ENCODE data around the gene SCG2. TPM values are rescaled to one million over a fixed set of nuclear protein-coding genes. Genes with fewer than 3 reads are reported as not detected.

The SCG2 gene
- total RNA-seq, 3 donors from 2014 or later (not counting 1 experiment from before 2014, with no cell fraction given) = 0.13 TPM; not detected in 2

DNA sequence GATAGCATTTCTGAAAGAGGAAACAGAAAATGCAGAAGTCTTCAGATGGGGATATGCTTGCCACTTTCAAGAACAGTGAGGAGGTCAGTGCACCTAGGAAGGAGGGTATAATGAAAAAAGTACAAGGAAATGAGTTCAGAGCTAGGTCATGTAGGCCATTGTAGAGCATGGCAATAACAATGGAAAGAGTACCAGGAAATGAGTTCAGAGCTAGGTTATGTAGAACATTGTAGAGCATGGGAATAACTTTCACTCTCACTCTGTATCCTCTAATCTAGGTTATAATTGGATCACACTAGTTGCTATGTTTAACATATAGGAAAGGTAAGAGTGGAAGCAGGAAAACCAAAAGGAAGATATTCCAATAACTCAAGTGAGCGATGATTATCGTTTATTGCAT, 12.3 kb downstream of the SCG2 start:
- ATAC-seq = no peak
- no peak for DNase-seq
- H3K27ac Mint-ChIP-seq = no peak overlapping the region
- H3K4me3 Mint-ChIP-seq = no peak overlapping the region
- Histone ChIP-seq H3K4me1 (ENCODE audit: control insufficient read depth, insufficient read depth, low read length) (no peaks in the 10 kb centered on the region), H3K36me3 (ENCODE audit: control insufficient read depth, insufficient read depth, low read length) (no peaks in the 10 kb centered on the region), H3K4me3 (ENCODE audit: low read length) (no peak overlapping the region), H3K27me3 (ENCODE audit: control insufficient read depth, insufficient read depth, low read length) (no peaks in the 10 kb centered on the region), H3K9me3 (ENCODE audit: control insufficient read depth, insufficient read depth, low read length) (no peaks in the 10 kb centered on the region), H3K27ac (ENCODE audit: low read length) (no peak overlapping the region)
- no peak for TF ChIP-seq CTCF (IDR thresholded peaks at IDR 0.05)
- H3K36me3 Mint-ChIP-seq = no peaks in the 10 kb centered on the region
- 98% methylated on average over 2 of the region's 2 CpGs for WGBS (ENCODE audit: insufficient coverage)
- peaks cover 3% of the 10 kb centered on the region in 2 donors for H3K9me3 Mint-ChIP-seq
- H3K4me1 Mint-ChIP-seq = no peaks in the 10 kb centered on the region
- intact Hi-C loops (cut with micrococcal nuclease) = no loop called here
- no peaks in the 10 kb centered on the region for H3K27me3 Mint-ChIP-seq (ENCODE audit: low read depth in 2 of 2)

DNA sequence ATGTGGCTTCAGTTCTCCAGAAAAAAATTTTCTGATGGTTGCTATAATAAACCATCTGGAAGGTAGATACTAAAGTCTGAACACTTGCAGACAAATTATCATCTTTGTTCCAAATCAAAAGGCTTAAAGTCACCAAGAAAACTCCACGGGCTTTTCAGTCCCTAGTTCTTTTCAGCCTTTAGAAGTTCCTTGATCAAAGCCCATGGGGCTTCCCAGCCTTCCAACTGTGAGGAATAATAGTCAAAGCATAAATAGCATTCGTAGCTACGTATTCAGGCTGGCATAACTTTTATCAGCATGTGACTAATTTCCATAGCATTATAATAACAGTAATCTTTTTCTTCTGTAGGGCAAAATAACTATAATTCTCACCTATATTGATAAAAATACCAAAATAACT, 13.9 kb downstream of the SCG2 start:
- Mint-ChIP-seq H3K27me3 (ENCODE audit: low read depth in 2 of 2) (no peaks in the 10 kb centered on the region), H3K4me3 (no peak overlapping the region), H3K4me1 (no peaks in the 10 kb centered on the region), H3K27ac (no peak overlapping the region), H3K9me3 (peaks cover 3 to 5% of the 10 kb centered on the region in 2 donors), H3K36me3 (no peaks in the 10 kb centered on the region)
- ATAC-seq (no peak), DNase-seq (no peak)
- WGBS (ENCODE audit: insufficient coverage) = 45% methylated on average over 3 of the region's 3 CpGs
- Histone ChIP-seq H3K27me3 (ENCODE audit: control insufficient read depth, insufficient read depth, low read length) (no peaks in the 10 kb centered on the region), H3K4me1 (ENCODE audit: control insufficient read depth, insufficient read depth, low read length) (no peaks in the 10 kb centered on the region), H3K36me3 (ENCODE audit: control insufficient read depth, insufficient read depth, low read length) (no peaks in the 10 kb centered on the region), H3K4me3 (ENCODE audit: low read length) (no peak overlapping the region), H3K27ac (ENCODE audit: low read length) (no peak overlapping the region), H3K9me3 (ENCODE audit: control insufficient read depth, insufficient read depth, low read length) (no peaks in the 10 kb centered on the region)
- intact Hi-C loops (cut with micrococcal nuclease) = no loop called here
- TF ChIP-seq CTCF (IDR thresholded peaks at IDR 0.05) = no peak

DNA sequence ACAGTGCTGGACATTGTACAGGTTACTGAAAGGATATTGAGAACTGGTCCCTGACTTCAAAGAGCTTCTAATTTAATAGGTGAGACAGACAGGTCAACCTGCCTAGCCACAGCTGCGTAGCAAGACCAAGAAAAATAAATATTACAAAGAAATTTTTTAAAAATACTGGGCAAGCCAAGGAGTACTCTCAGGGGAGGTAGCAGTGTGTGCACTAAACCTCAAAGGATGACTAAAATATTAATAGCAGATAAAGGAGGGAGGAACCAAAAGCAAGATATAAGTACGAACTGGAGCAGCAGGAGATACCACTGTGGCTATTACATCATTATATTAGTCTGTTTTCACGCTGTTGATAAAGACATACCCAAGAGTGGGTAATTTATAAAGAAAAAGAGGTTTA, 14.9 kb downstream of the SCG2 start:
- no peak overlapping the region for H3K27ac ChIP-seq (ENCODE audit: low read length)
- H3K4me1 Mint-ChIP-seq = no peaks in the 10 kb centered on the region
- H3K36me3 ChIP-seq (ENCODE audit: control insufficient read depth, insufficient read depth, low read length) = no peaks in the 10 kb centered on the region
- DNase-seq = no peak
- H3K4me3 ChIP-seq (ENCODE audit: low read length) = no peak overlapping the region
- TF ChIP-seq CTCF (IDR thresholded peaks at IDR 0.05) = no peak
- no peak overlapping the region for H3K4me3 Mint-ChIP-seq
- ATAC-seq = no peak
- H3K27me3 ChIP-seq (ENCODE audit: control insufficient read depth, insufficient read depth, low read length) = no peaks in the 10 kb centered on the region
- H3K4me1 ChIP-seq (ENCODE audit: control insufficient read depth, insufficient read depth, low read length) = no peaks in the 10 kb centered on the region
- no peaks in the 10 kb centered on the region for H3K27me3 Mint-ChIP-seq (ENCODE audit: low read depth in 2 of 2)
- H3K9me3 ChIP-seq (ENCODE audit: control insufficient read depth, insufficient read depth, low read length) = no peaks in the 10 kb centered on the region
- peaks cover 0 to 2% of the 10 kb centered on the region in 2 donors for H3K9me3 Mint-ChIP-seq
- no peak overlapping the region for H3K27ac Mint-ChIP-seq
- intact Hi-C loops (cut with micrococcal nuclease) = no loop called here
- no peaks in the 10 kb centered on the region for H3K36me3 Mint-ChIP-seq
- 88% methylated on average over 1 of the region's 3 CpGs for WGBS (ENCODE audit: insufficient coverage)

GRCh38 chr2:223586261-223586660, 15.9 kb downstream of the SCG2 start:
- H3K27ac Mint-ChIP-seq = no peak overlapping the region
- intact Hi-C loops (cut with micrococcal nuclease) = no loop called here
- no peaks in the 10 kb centered on the region for H3K27me3 Mint-ChIP-seq (ENCODE audit: low read depth in 2 of 2)
- H3K9me3 Mint-ChIP-seq = peaks cover 0 to 2% of the 10 kb centered on the region in 2 donors
- H3K9me3 ChIP-seq (ENCODE audit: control insufficient read depth, insufficient read depth, low read length) = no peaks in the 10 kb centered on the region
- no peak overlapping the region for H3K4me3 ChIP-seq (ENCODE audit: low read length)
- H3K36me3 ChIP-seq (ENCODE audit: control insufficient read depth, insufficient read depth, low read length) = no peaks in the 10 kb centered on the region
- no peak for DNase-seq
- H3K36me3 Mint-ChIP-seq = no peaks in the 10 kb centered on the region
- no peak overlapping the region for H3K27ac ChIP-seq (ENCODE audit: low read length)
- no peaks in the 10 kb centered on the region for H3K4me1 Mint-ChIP-seq
- no peak overlapping the region for H3K4me3 Mint-ChIP-seq
- H3K27me3 ChIP-seq (ENCODE audit: control insufficient read depth, insufficient read depth, low read length) = no peaks in the 10 kb centered on the region
- WGBS (ENCODE audit: insufficient coverage) = 90% methylated on average over 2 of the region's 2 CpGs
- no peak for TF ChIP-seq CTCF (IDR thresholded peaks at IDR 0.05)
- no peaks in the 10 kb centered on the region for H3K4me1 ChIP-seq (ENCODE audit: control insufficient read depth, insufficient read depth, low read length)
- ATAC-seq = no peak

Data from natural killer cell (primary cell).